H1 (cell line): Measurements from ENCODE around the gene BTN2A1. TPM values are rescaled to one million over a fixed set of nuclear protein-coding genes. Genes with fewer than 3 reads are reported as not detected.

Experiments
- CTCF ChIA-PET: fragments of 300-600 bp; sonication (Branson Sonifier 250); formaldehyde crosslinking; loops from one replicate; lab custom pipeline; 2021; ENCODE audit not compliant: partially characterized antibody; lab: Charles Lee
- POLR2A ChIA-PET: fragments of 300-600 bp; sonication (Branson Sonifier 250); formaldehyde crosslinking; loops from one replicate; lab custom pipeline; 2021; ENCODE audit warnings: inconsistent platforms; ENCODE audit not compliant: partially characterized antibody; lab: Charles Lee
- DNase-seq, 2 experiments: peaks; one replicate each; pipeline versions ENCODE4 v3.0.0 to v3.0.0-alpha.2; 2010 to 2022; ENCODE audit warnings: low spot score in 2 of 2, low read depth in 1 of 2, mixed read lengths in 1 of 2
- FAIRE-seq: peaks from 2 replicates; lab custom pipeline; 2011; peaks lifted over from hg19 to GRCh38; lab: Jason Lieb, UNC
- H2AFZ ChIP-seq: 2 replicates; pipeline ENCODE4 v1.8.1; 2012; ENCODE audit warnings: low read length, inconsistent platforms
- H2AK5ac ChIP-seq: 2 replicates; pipeline ENCODE4 v1.6.1; 2013; ENCODE audit warnings: low read depth, low read length
- H2BK120ac ChIP-seq: replicated peaks from 2 replicates; pipeline ENCODE3; 2013; ENCODE audit warnings: low read depth, low read length, inconsistent platforms
- H2BK12ac ChIP-seq: 2 replicates; pipeline ENCODE4 v1.6.1; 2013; ENCODE audit warnings: low read depth, low read length
- H2BK15ac ChIP-seq: 2 replicates; pipeline ENCODE4 v1.6.1; 2013; ENCODE audit warnings: low read length
- H2BK20ac ChIP-seq: 2 replicates; pipeline ENCODE4 v1.6.1; 2013; ENCODE audit warnings: low read length
- H2BK5ac ChIP-seq: 2 replicates; pipeline ENCODE4 v1.6.1; 2013; ENCODE audit warnings: low read depth, low read length
- H3K14ac ChIP-seq: 2 replicates; pipeline ENCODE4 v1.6.1; 2013; ENCODE audit warnings: inconsistent platforms; ENCODE audit not compliant: insufficient read length
- H3K18ac ChIP-seq: 2 replicates; pipeline ENCODE4 v1.6.1; 2013; ENCODE audit warnings: low read length; ENCODE audit errors: extremely low read depth
- H3K23ac ChIP-seq: 2 replicates; pipeline ENCODE4 v1.6.1; 2013; ENCODE audit warnings: inconsistent platforms; ENCODE audit not compliant: insufficient read length
- H3K23me2 ChIP-seq: 2 replicates; pipeline ENCODE4 v1.6.1; 2013; ENCODE audit warnings: low read depth, low read length
- H3K27ac ChIP-seq: 2 replicates; pipeline ENCODE4 v1.6.1; 2011; ENCODE audit warnings: low read depth, low read length, inconsistent platforms
- H3K27me3 ChIP-seq, 4 experiments: replicated peaks in 1 of 4; 1 replicate in 1 of 4; 2 replicates in 3 of 4; pipeline versions ENCODE4 v1.6.1 to v1.8.1; 2011 to 2013; ENCODE audit warnings: low read length in 3 of 4, mild to moderate bottlenecking in 3 of 4, inconsistent platforms in 2 of 4, mixed read lengths in 2 of 4, moderate library complexity in 1 of 4; ENCODE audit not compliant: control insufficient read depth in 3 of 4, insufficient read depth in 3 of 4; ENCODE audit errors: extremely low read depth in 1 of 4
- H3K36me3 ChIP-seq, 4 experiments: 2 replicates each; pipeline versions ENCODE4 v1.6.1 to v1.8.1; 2011 to 2013; ENCODE audit warnings: mild to moderate bottlenecking in 4 of 4, low read length in 3 of 4, moderate library complexity in 2 of 4, control low read depth in 1 of 4, inconsistent platforms in 1 of 4; ENCODE audit not compliant: insufficient read depth in 4 of 4, control insufficient read depth in 2 of 4
- H3K4ac ChIP-seq: replicated peaks from 2 replicates; pipeline ENCODE3; 2013; ENCODE audit warnings: low read length, low read depth, mixed read lengths, inconsistent platforms; ENCODE audit not compliant: insufficient read length
- H3K4me1 ChIP-seq, 4 experiments: replicated peaks in 1 of 4; 1 replicate in 1 of 4; 2 replicates in 3 of 4; pipeline versions ENCODE4 v1.6.1 to v1.8.1; 2011 to 2013; ENCODE audit warnings: low read length in 3 of 4, inconsistent platforms in 2 of 4, mixed read lengths in 1 of 4; ENCODE audit not compliant: insufficient read depth in 4 of 4, control insufficient read depth in 3 of 4
- H3K4me2 ChIP-seq, 2 experiments: 2 replicates each; pipeline versions ENCODE4 v1.6.1 to v1.8.1; 2011 to 2013; ENCODE audit warnings: low read depth in 2 of 2, low read length in 2 of 2, control low read depth in 1 of 2, inconsistent platforms in 1 of 2, mild to moderate bottlenecking in 1 of 2; ENCODE audit not compliant: insufficient read depth in 1 of 2
- H3K4me3 ChIP-seq, 4 experiments: fragments of 200-600, 300-600 bp in 1 of 4; sonication (generic), shearing (Covaris generic), sonication (Bioruptor Twin) in 1 of 4; 2 replicates each; pipeline versions ENCODE4 v1.5.1 to v1.8.1; 2011 to 2016; ENCODE audit warnings: low read length in 4 of 4, low read depth in 3 of 4, control low read depth in 2 of 4, inconsistent platforms in 2 of 4, mild to moderate bottlenecking in 2 of 4, mixed read lengths in 1 of 4, moderate library complexity in 1 of 4; ENCODE audit not compliant: insufficient read depth in 2 of 4; ENCODE audit errors: extremely low read depth in 1 of 4
- H3K56ac ChIP-seq: replicated peaks from 2 replicates; pipeline ENCODE3; 2013; ENCODE audit warnings: low read depth, mild to moderate bottlenecking, mixed read lengths, low read length, inconsistent platforms; ENCODE audit not compliant: insufficient read length
- H3K79me1 ChIP-seq: 2 replicates; pipeline ENCODE4 v1.6.1; 2013; ENCODE audit warnings: low read depth, low read length, control low read depth
- H3K79me2 ChIP-seq, 2 experiments: 2 replicates each; pipeline versions ENCODE4 v1.6.1 to v1.8.1; 2012 to 2013; ENCODE audit warnings: low read length in 2 of 2, mild to moderate bottlenecking in 2 of 2, inconsistent platforms in 1 of 2; ENCODE audit not compliant: insufficient read depth in 2 of 2, control insufficient read depth in 1 of 2
- H3K9ac ChIP-seq, 4 experiments: replicated peaks in 1 of 4; 1 replicate in 1 of 4; 2 replicates in 3 of 4; pipeline versions ENCODE4 v1.6.1 to v1.8.1; 2011 to 2013; ENCODE audit warnings: low read depth in 3 of 4, low read length in 3 of 4, control low read depth in 2 of 4, mild to moderate bottlenecking in 2 of 4, moderate library complexity in 2 of 4, inconsistent platforms in 1 of 4; ENCODE audit errors: extremely low read depth in 1 of 4
- H3K9me3 ChIP-seq, 2 experiments: 2 replicates each; pipeline versions ENCODE4 v1.6.1 to v1.8.1; 2012 to 2013; ENCODE audit warnings: mild to moderate bottlenecking in 2 of 2, moderate library complexity in 2 of 2, control low read depth in 1 of 2, inconsistent platforms in 1 of 2, low read depth in 1 of 2, low read length in 1 of 2, mixed read lengths in 1 of 2; ENCODE audit not compliant: insufficient read depth in 2 of 2
- H4K20me1 ChIP-seq, 2 experiments: replicated peaks in 1 of 2; 2 replicates each; pipeline versions ENCODE3 to v1.8.1; 2011 to 2013; ENCODE audit warnings: inconsistent platforms in 2 of 2, low read length in 2 of 2, mild to moderate bottlenecking in 1 of 2; ENCODE audit not compliant: insufficient read depth in 2 of 2, control insufficient read depth in 1 of 2
- H4K5ac ChIP-seq: 2 replicates; pipeline ENCODE4 v1.6.1; 2013; ENCODE audit warnings: low read length, low read depth, mixed read lengths, inconsistent platforms; ENCODE audit not compliant: insufficient read length
- H4K8ac ChIP-seq: 2 replicates; pipeline ENCODE4 v1.8.0; 2013; ENCODE audit warnings: mild to moderate bottlenecking, moderate library complexity, low read length, inconsistent platforms; ENCODE audit not compliant: insufficient read depth; ENCODE audit errors: extremely low read depth
- H4K91ac ChIP-seq: replicated peaks from 2 replicates; pipeline ENCODE3; 2013; ENCODE audit warnings: low read length, mixed read lengths, inconsistent platforms; ENCODE audit not compliant: insufficient read length
- KDM4A ChIP-seq: IDR thresholded peaks from one replicate; pipeline ENCODE4 v1.7.1; 2012; ENCODE audit warnings: low read depth, mild to moderate bottlenecking, moderate library complexity, low read length, inconsistent platforms; ENCODE audit not compliant: severe bottlenecking
- POLR2A ChIP-seq, 2 experiments: IDR thresholded peaks; 1 replicate in 1 of 2; 2 replicates in 1 of 2; pipeline ENCODE4 v1.6.1; 2011; ENCODE audit warnings: low read depth in 2 of 2, low read length in 2 of 2, mild to moderate bottlenecking in 2 of 2; ENCODE audit errors: control extremely low read depth in 1 of 2
- RBBP5 ChIP-seq: IDR thresholded peaks from 2 replicates; pipeline ENCODE4 v1.7.1; 2012; ENCODE audit warnings: low read depth, mild to moderate bottlenecking, inconsistent platforms, low read length, moderate library complexity, borderline replicate concordance
- YY1 ChIP-seq: IDR thresholded peaks from 2 replicates; pipeline ENCODE4 v1.6.1; 2011; ENCODE audit warnings: low read depth, mild to moderate bottlenecking, low read length
- WGBS, 2 experiments: shearing (Covaris generic) in 1 of 2; methylation state at CpG; one replicate each; pipeline versions ENCODE4 v1.1.6 to v1.1.7; 2013 to 2015; ENCODE audit warnings: low lambda C conversion rate in 2 of 2, mixed read lengths in 2 of 2, inconsistent platforms in 1 of 2, low coverage in 1 of 2, missing lambda C conversion rate in 1 of 2; ENCODE audit not compliant: insufficient replicate concordance in 2 of 2, insufficient coverage in 1 of 2, insufficient read length in 1 of 2; ENCODE audit errors: extremely low coverage in 1 of 2, missing lambda C conversion rate in 1 of 2; 5-methylcytosine and 5-hydroxymethylcytosine counted together
- polyA plus RNA-seq, 7 experiments: library from polyadenylated mRNA; depleted of rRNA in 3 of 7; stranded (reverse) in 5 of 7; unstranded in 2 of 7; fragments of >200 nt in 5 of 7; fragments of 200-250 nt in 2 of 7; gene quantifications; 1 replicate in 5 of 7; 2 replicates in 1 of 7; 4 replicates in 1 of 7; pipeline versions ENCODE4 v1.2.1 to v1.2.3, GENCODE V29; 2011 to 2013; ENCODE audit warnings: missing spikeins in 2 of 7, mixed read lengths in 2 of 7
- total RNA-seq: library from RNA; stranded (reverse); fragmentation: NEBNext Ultra II Directional; extraction: Animal tissue kit (Norgen Biotek cat#: 25700); gene quantifications from 2 replicates; pipeline ENCODE4 v1.2.1, GENCODE V29; 2021
- TF ChIP-seq, protein P1 (sequence below): IDR thresholded peaks from 2 replicates; pipeline ENCODE4 v1.6.1; 2012; ENCODE audit warnings: low read length, inconsistent platforms

The BTN2A1 gene
- total and polyA plus RNA-seq, 2 of the 8 experiments (the other 6 are each of a cell fraction or from before 2014, with no cell fraction given): 8.7 to 11.0 TPM

DNA sequence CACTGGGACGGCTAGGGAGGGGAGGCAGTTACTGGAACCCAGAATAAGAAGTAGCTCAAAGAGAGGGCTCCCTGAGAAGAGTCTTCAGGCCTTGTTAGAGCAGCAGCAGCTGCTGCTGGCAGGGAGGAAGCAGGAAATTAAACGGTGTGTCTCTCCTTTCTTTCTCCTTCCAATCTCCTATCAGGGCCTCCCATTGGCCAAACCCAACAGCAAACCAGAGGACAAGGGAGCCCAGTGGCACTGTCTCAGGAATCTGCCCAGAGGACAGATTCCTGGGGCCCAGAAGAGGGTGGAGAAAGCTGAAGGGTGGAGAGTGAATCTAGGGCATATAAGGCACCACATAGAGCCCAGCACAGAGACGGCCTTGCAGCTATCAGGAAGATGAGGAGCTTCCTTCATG is 45.5 kb upstream of the BTN2A1 start:
- DNase-seq (no peak), FAIRE-seq (no peak)
- POLR2A ChIA-PET: interaction anchor here (1.1 to 1.4 kb wide), 2 partner anchors 8 to 64 kb away, joined by 3 to 4 read pairs; no protein-coding TSS in a partner anchor
- H3K4ac ChIP-seq: no peak overlapping the region
- no peak overlapping the region for H3K18ac ChIP-seq
- no peak for TF ChIP-seq RBBP5
- TF ChIP-seq YY1: no peak
- TF ChIP-seq POLR2A (IDR thresholded peaks at IDR 0.05; ENCODE audit: control extremely low read depth in 1 of 2, low read depth in 2 of 2, low read length in 2 of 2): no peak
- TF ChIP-seq, protein P1, sequence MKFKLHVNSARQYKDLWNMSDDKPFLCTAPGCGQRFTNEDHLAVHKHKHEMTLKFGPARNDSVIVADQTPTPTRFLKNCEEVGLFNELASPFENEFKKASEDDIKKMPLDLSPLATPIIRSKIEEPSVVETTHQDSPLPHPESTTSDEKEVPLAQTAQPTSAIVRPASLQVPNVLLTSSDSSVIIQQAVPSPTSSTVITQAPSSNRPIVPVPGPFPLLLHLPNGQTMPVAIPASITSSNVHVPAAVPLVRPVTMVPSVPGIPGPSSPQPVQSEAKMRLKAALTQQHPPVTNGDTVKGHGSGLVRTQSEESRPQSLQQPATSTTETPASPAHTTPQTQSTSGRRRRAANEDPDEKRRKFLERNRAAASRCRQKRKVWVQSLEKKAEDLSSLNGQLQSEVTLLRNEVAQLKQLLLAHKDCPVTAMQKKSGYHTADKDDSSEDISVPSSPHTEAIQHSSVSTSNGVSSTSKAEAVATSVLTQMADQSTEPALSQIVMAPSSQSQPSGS: no peak
- no peak for TF ChIP-seq KDM4A
- no peak overlapping the region for H4K91ac ChIP-seq
- no peaks in the 10 kb centered on the region for H3K79me2 ChIP-seq
- H3K36me3 ChIP-seq: no peaks in the 10 kb centered on the region
- H4K8ac ChIP-seq: no peak overlapping the region
- WGBS, 2 experiments: 78% methylated on average over 3 of the region's 3 CpGs; no CpG with 5 or more reads in 1 of the 2 experiments
- no peak overlapping the region for H3K14ac ChIP-seq
- no peaks in the 10 kb centered on the region for H3K79me1 ChIP-seq
- CTCF ChIA-PET: interaction anchor here (1.0 to 2.3 kb wide), 7 partner anchors 8 to 157 kb away, joined by 3 to 8 read pairs (median 3); no protein-coding TSS in a partner anchor
- H3K23ac ChIP-seq: no peak overlapping the region
- no peak overlapping the region for H3K9ac ChIP-seq
- H2BK120ac ChIP-seq: no peak overlapping the region
- no peak overlapping the region for H3K56ac ChIP-seq
- no peak overlapping the region for H3K4me3 ChIP-seq
- no peak overlapping the region for H2BK15ac ChIP-seq
- no peak overlapping the region for H2AFZ ChIP-seq
- H3K9me3 ChIP-seq: peaks cover 4% of the 10 kb centered on the region in 2 experiments; a peak in 1 of 4 replicates
- H2BK5ac ChIP-seq: no peak overlapping the region
- no peaks in the 10 kb centered on the region for H3K23me2 ChIP-seq
- no peaks in the 10 kb centered on the region for H3K27me3 ChIP-seq
- no peak overlapping the region for H4K5ac ChIP-seq
- H2BK20ac ChIP-seq: no peak overlapping the region
- no peak overlapping the region for H3K4me2 ChIP-seq
- H2BK12ac ChIP-seq: no peak overlapping the region
- H4K20me1 ChIP-seq: no peaks in the 10 kb centered on the region
- no peak overlapping the region for H2AK5ac ChIP-seq
- H3K4me1 ChIP-seq: peaks cover 0 to 6% (median 3%) of the 10 kb centered on the region in 4 experiments; a peak in 3 of 7 replicates
- no peak overlapping the region for H3K27ac ChIP-seq
